ENCODE measurements around the gene AZIN2.
A peak's percentile ranks its signal among the peaks of the same experiment; 100 is the strongest.

Gene AZIN2

GRCh38 chr1:33119050-33119449 is 38.1 kb downstream of the AZIN2 start:
- peaks cover 21% of the 10 kb centered on the region for H3K27me3 Mint-ChIP-seq (ENCODE audit: low read depth, poor library complexity)
- H3K9me3 Mint-ChIP-seq = no peaks in the 10 kb centered on the region
- no peaks in the 10 kb centered on the region for H3K36me3 Mint-ChIP-seq (ENCODE audit: low read depth)
- peaks cover 50% of the 10 kb centered on the region for H3K4me1 Mint-ChIP-seq
- H3K27ac Mint-ChIP-seq = no peak overlapping the region
- TF ChIP-seq, protein P1, sequence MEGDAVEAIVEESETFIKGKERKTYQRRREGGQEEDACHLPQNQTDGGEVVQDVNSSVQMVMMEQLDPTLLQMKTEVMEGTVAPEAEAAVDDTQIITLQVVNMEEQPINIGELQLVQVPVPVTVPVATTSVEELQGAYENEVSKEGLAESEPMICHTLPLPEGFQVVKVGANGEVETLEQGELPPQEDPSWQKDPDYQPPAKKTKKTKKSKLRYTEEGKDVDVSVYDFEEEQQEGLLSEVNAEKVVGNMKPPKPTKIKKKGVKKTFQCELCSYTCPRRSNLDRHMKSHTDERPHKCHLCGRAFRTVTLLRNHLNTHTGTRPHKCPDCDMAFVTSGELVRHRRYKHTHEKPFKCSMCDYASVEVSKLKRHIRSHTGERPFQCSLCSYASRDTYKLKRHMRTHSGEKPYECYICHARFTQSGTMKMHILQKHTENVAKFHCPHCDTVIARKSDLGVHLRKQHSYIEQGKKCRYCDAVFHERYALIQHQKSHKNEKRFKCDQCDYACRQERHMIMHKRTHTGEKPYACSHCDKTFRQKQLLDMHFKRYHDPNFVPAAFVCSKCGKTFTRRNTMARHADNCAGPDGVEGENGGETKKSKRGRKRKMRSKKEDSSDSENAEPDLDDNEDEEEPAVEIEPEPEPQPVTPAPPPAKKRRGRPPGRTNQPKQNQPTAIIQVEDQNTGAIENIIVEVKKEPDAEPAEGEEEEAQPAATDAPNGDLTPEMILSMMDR (IDR thresholded peaks at IDR 0.05) = no peak
- peak overlapping the region; percentile 0 for H3K4me3 Mint-ChIP-seq
- DNase-seq = no peak

DNA sequence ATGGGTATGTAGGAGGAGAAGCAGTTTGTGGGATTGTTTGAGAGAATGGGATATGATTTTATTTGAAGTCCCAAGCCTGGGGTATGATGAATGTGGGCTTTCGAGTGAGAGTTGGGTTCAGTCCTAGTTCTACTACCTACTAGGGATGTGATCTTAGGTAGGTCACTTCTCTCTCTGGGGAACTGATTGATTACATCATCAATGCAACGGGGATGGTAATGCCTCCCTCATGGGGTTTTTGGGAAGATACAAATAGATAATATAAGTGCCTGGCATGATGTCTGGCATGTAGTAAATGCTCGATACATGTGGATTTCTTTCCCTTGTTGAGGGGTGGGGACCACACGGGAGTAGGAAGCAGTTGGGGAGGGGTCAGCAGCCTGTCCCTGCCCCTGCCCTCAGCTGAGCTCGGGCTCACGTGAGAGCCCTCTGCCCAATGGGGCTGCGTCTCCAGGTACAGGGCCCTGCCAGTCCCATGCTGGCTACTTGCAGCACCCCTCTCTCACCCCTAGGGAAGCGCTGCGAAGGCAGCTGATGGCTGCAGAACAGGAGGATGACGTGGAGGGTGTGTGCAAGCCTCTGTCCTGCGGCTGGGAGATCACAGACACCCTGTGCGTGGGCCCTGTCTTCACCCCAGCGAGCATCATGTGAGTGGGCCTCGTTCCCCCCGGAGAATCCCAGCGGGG is 38.7 kb downstream of the AZIN2 start:
- H3K27ac Mint-ChIP-seq = no peak overlapping the region
- H3K27me3 Mint-ChIP-seq (ENCODE audit: low read depth, poor library complexity) = peaks cover 18% of the 10 kb centered on the region
- TF ChIP-seq, protein P1 (IDR thresholded peaks at IDR 0.05) = no peak
- H3K4me1 Mint-ChIP-seq = peaks cover 50% of the 10 kb centered on the region
- no peaks in the 10 kb centered on the region for H3K9me3 Mint-ChIP-seq
- no peak overlapping the region for H3K4me3 Mint-ChIP-seq
- DNase-seq = no peak
- no peaks in the 10 kb centered on the region for H3K36me3 Mint-ChIP-seq (ENCODE audit: low read depth)

GRCh38 chr1:33120436-33121231 is 39.7 kb downstream of the AZIN2 start:
- TF ChIP-seq, protein P1 (IDR thresholded peaks at IDR 0.05) = no peak
- no peak for DNase-seq
- peaks cover 4% of the 10 kb centered on the region for H3K9me3 Mint-ChIP-seq
- H3K27ac Mint-ChIP-seq = no peak overlapping the region
- peaks cover 6% of the 10 kb centered on the region for H3K36me3 Mint-ChIP-seq (ENCODE audit: low read depth)
- H3K4me3 Mint-ChIP-seq = no peak overlapping the region
- peaks cover 50% of the 10 kb centered on the region for H3K4me1 Mint-ChIP-seq
- H3K27me3 Mint-ChIP-seq (ENCODE audit: low read depth, poor library complexity) = peaks cover 18% of the 10 kb centered on the region

GRCh38 chr1:33121728-33122127 is 40.8 kb downstream of the AZIN2 start:
- H3K36me3 Mint-ChIP-seq (ENCODE audit: low read depth) = peaks cover 14% of the 10 kb centered on the region
- H3K4me1 Mint-ChIP-seq = peaks cover 52% of the 10 kb centered on the region
- H3K9me3 Mint-ChIP-seq = peaks cover 7% of the 10 kb centered on the region
- DNase-seq = no peak
- no peak overlapping the region for H3K27ac Mint-ChIP-seq
- peaks cover 18% of the 10 kb centered on the region for H3K27me3 Mint-ChIP-seq (ENCODE audit: low read depth, poor library complexity)
- TF ChIP-seq, protein P1 (IDR thresholded peaks at IDR 0.05) = no peak
- no peak overlapping the region for H3K4me3 Mint-ChIP-seq

- peaks cover 49% of the 10 kb centered on the region for H3K4me1 Mint-ChIP-seq
- peak overlapping the region; percentile 62 for H3K27ac Mint-ChIP-seq
- H3K27me3 Mint-ChIP-seq (ENCODE audit: low read depth, poor library complexity) = peaks cover 21% of the 10 kb centered on the region
- TF ChIP-seq, protein P1 (IDR thresholded peaks at IDR 0.05) = no peak
- no peak for DNase-seq
- H3K9me3 Mint-ChIP-seq = peaks cover 13% of the 10 kb centered on the region
- no peak overlapping the region for H3K4me3 Mint-ChIP-seq
- H3K36me3 Mint-ChIP-seq (ENCODE audit: low read depth) = peaks cover 14% of the 10 kb centered on the region
Observed at GRCh38 chr1:33122483-33123178, 41.7 kb downstream of the AZIN2 start.

All from nephron progenitor cell (in vitro differentiated cells).